GM12878 (cell line): ENCODE data around the gene ERC1. TPM values are rescaled to one million over a fixed set of nuclear protein-coding genes. Genes with fewer than 3 reads are reported as not detected.
A peak's percentile ranks its signal among the peaks of the same experiment; 100 is the strongest.

Experiments
- ATAC-seq: fragments of 200-7000 bp; cut with Tn5 transposase; 3 replicates; pipeline ENCODE4 v1.9.1; 2020; ENCODE audit warnings: mild to moderate bottlenecking, moderate library complexity
- BruUV-seq: library from RNA; stranded (reverse); fragments of 400-500 nt; replicated peaks from 2 replicates; lab custom pipeline; 2021; lab: Mats Ljungman, UMichigan
- CTCF ChIA-PET: fragments of 300-600 bp; sonication (Branson Sonifier 250); formaldehyde crosslinking; extraction: SDS; loops from one replicate; lab custom pipeline; 2021; ENCODE audit warnings: inconsistent platforms; lab: Yijun Ruan, JAX
- POLR2A ChIA-PET: fragments of 350-600 bp; formaldehyde crosslinking; extraction: SDS; loops from one replicate; lab custom pipeline; 2021; ENCODE audit warnings: inconsistent platforms; lab: Charles Lee
- RAD21 ChIA-PET: fragments of 300-600 bp; sonication (Branson Sonifier 250); formaldehyde crosslinking; loops from one replicate; lab custom pipeline; 2023; ENCODE audit warnings: antibody characterized with exemption; ENCODE audit not compliant: unreplicated experiment; lab: Charles Lee
- SMC1A ChIA-PET: fragments of 300-600 bp; sonication (Branson Sonifier 250); formaldehyde crosslinking; loops from one replicate; lab custom pipeline; 2023; ENCODE audit not compliant: unreplicated experiment, uncharacterized antibody; lab: Charles Lee
- DNase-seq: peaks from one replicate; pipeline ENCODE4 v3.0.0-alpha.2; 2011; ENCODE audit warnings: low read depth, low spot score
- FAIRE-seq: peaks from 3 replicates; lab custom pipeline; 2011; peaks lifted over from hg19 to GRCh38; lab: Jason Lieb, UNC
- H2AFZ ChIP-seq: 2 replicates; pipeline ENCODE4 v1.6.0; 2011; ENCODE audit warnings: low read depth, low read length, control low read depth; ENCODE audit not compliant: control insufficient read depth
- H3K27ac ChIP-seq: 2 replicates; pipeline ENCODE4 v1.5.1; 2011; ENCODE audit warnings: control low read depth; ENCODE audit not compliant: control insufficient read depth, insufficient read depth
- H3K27me3 ChIP-seq, 2 experiments: replicated peaks in 1 of 2; 2 replicates each; pipeline versions ENCODE4 v1.6.0 to v1.6.1; 2011; ENCODE audit warnings: low read length in 1 of 2; ENCODE audit not compliant: control insufficient read depth in 2 of 2, insufficient read depth in 2 of 2
- H3K36me3 ChIP-seq, 2 experiments: 2 replicates each; pipeline ENCODE4 v1.5.1; 2011; ENCODE audit warnings: low read length in 1 of 2; ENCODE audit not compliant: control insufficient read depth in 2 of 2, insufficient read depth in 2 of 2
- H3K4me1 ChIP-seq: 2 replicates; pipeline ENCODE4 v1.6.1; 2011; ENCODE audit warnings: mild to moderate bottlenecking, low read length, moderate library complexity, mixed read lengths; ENCODE audit not compliant: control insufficient read depth, insufficient read depth
- H3K4me2 ChIP-seq: 2 replicates; pipeline ENCODE4 v1.6.0; 2011; ENCODE audit warnings: control low read depth; ENCODE audit not compliant: control insufficient read depth, insufficient read depth
- H3K4me3 ChIP-seq: fragments of 200-600 bp; sonication (generic); 2 replicates; pipeline ENCODE4 v1.5.1; 2016
- H3K79me2 ChIP-seq: 2 replicates; pipeline ENCODE4 v1.6.0; 2011; ENCODE audit warnings: low read length; ENCODE audit not compliant: control insufficient read depth, insufficient read depth
- H3K9ac ChIP-seq: 2 replicates; pipeline ENCODE4 v1.8.0; 2011; ENCODE audit warnings: low read length, control low read depth, mixed read lengths; ENCODE audit not compliant: control insufficient read depth, insufficient read depth
- H3K9me3 ChIP-seq: replicated peaks from 3 replicates; pipeline ENCODE4 v1.5.1; 2011; ENCODE audit warnings: mild to moderate bottlenecking, low read length; ENCODE audit not compliant: control insufficient read depth, insufficient read depth
- H4K20me1 ChIP-seq: 2 replicates; pipeline ENCODE4 v1.6.0; 2011; ENCODE audit not compliant: control insufficient read depth, insufficient read depth
- BACH1 ChIP-seq: fragments of 450-650 bp; IDR thresholded peaks from 2 replicates; pipeline ENCODE4 v1.6.1; 2017; ENCODE audit warnings: mild to moderate bottlenecking, borderline replicate concordance
- BCL11A ChIP-seq: IDR thresholded peaks from 2 replicates; pipeline ENCODE4 v1.6.1; 2011; ENCODE audit warnings: low read depth, low read length
- CHD1 ChIP-seq: IDR thresholded peaks from 2 replicates; pipeline ENCODE4 v1.6.1; 2012; ENCODE audit warnings: low read depth, low read length, improper control_type of control experiment
- CHD2 ChIP-seq: IDR thresholded peaks from 2 replicates; pipeline ENCODE4 v1.6.1; 2011; ENCODE audit warnings: low read depth, low read length, improper control_type of control experiment, borderline replicate concordance
- CTCF ChIP-seq, 3 experiments: IDR thresholded peaks in 2 of 3; conservative IDR thresholded peaks in 1 of 3; 2 replicates each; pipeline ENCODE4 v1.5.1; 2011; ENCODE audit warnings: low read depth in 3 of 3, low read length in 3 of 3, mild to moderate bottlenecking in 3 of 3, control low read depth in 2 of 3, moderate library complexity in 2 of 3, inconsistent platforms in 1 of 3, mixed read lengths in 1 of 3; ENCODE audit not compliant: control insufficient read depth in 2 of 3, insufficient read depth in 1 of 3; ENCODE audit errors: extremely low read depth in 1 of 3
- ETV6 ChIP-seq, 2 experiments: fragments of 450-650 bp in 1 of 2; IDR thresholded peaks in 1 of 2; conservative IDR thresholded peaks in 1 of 2; 2 replicates each; pipeline ENCODE4 v1.6.1; 2014; ENCODE audit warnings: antibody characterized with exemption in 1 of 2, borderline replicate concordance in 1 of 2, low read depth in 1 of 2, mild to moderate bottlenecking in 1 of 2, moderate library complexity in 1 of 2
- EZH2 ChIP-seq: IDR thresholded peaks from 2 replicates; pipeline ENCODE4 v1.6.1; 2012; ENCODE audit warnings: low read depth, mild to moderate bottlenecking, control low read depth, inconsistent platforms, low read length, borderline replicate concordance; ENCODE audit not compliant: control insufficient read depth
- FOS ChIP-seq: IDR thresholded peaks from 3 replicates; pipeline ENCODE4 v1.6.1; 2011; ENCODE audit warnings: borderline replicate concordance; ENCODE audit not compliant: insufficient read length; ENCODE audit errors: extremely low read depth
- HCFC1 ChIP-seq: fragments of 150-350 bp; IDR thresholded peaks from 2 replicates; pipeline ENCODE4 v1.6.1; 2014; ENCODE audit warnings: low read length
- KLF5 ChIP-seq: fragments of 450-650 bp; IDR thresholded peaks from 2 replicates; pipeline ENCODE4 v1.6.1; 2014; ENCODE audit warnings: mild to moderate bottlenecking; ENCODE audit not compliant: partially characterized antibody
- MEF2A ChIP-seq: IDR thresholded peaks from 2 replicates; pipeline ENCODE4 v1.6.1; 2011; ENCODE audit warnings: low read depth, mild to moderate bottlenecking, low read length, moderate library complexity; ENCODE audit not compliant: insufficient read depth
- MTA3 ChIP-seq: IDR thresholded peaks from 2 replicates; pipeline ENCODE4 v1.6.1; 2012; ENCODE audit warnings: low read length, inconsistent platforms, borderline replicate concordance
- NFYB ChIP-seq: IDR thresholded peaks from 2 replicates; pipeline ENCODE4 v1.6.1; 2011; ENCODE audit warnings: low read depth, mild to moderate bottlenecking, low read length, improper control_type of control experiment, moderate library complexity; ENCODE audit not compliant: insufficient read depth
- NR2F1 ChIP-seq: fragments of 450-650 bp; conservative IDR thresholded peaks from 2 replicates; pipeline ENCODE4 v1.6.1; 2017; ENCODE audit warnings: mild to moderate bottlenecking
- NRF1 ChIP-seq: conservative IDR thresholded peaks from 2 replicates; pipeline ENCODE4 v1.6.1; 2011; ENCODE audit warnings: mild to moderate bottlenecking, low read depth, low read length, improper control_type of control experiment
- PAX5 ChIP-seq: IDR thresholded peaks from 2 replicates; pipeline ENCODE4 v1.6.1; 2011; ENCODE audit warnings: low read depth, low read length, borderline replicate concordance
- PAX8 ChIP-seq: fragments of 450-650 bp; IDR thresholded peaks from 2 replicates; pipeline ENCODE4 v1.6.1; 2017; ENCODE audit warnings: mild to moderate bottlenecking, moderate library complexity
- RAD21 ChIP-seq: IDR thresholded peaks from 2 replicates; pipeline ENCODE4 v1.6.1; 2011; ENCODE audit warnings: mild to moderate bottlenecking, low read depth, low read length, moderate library complexity; ENCODE audit not compliant: insufficient read depth
- SMC3 ChIP-seq: IDR thresholded peaks from 2 replicates; pipeline ENCODE4 v1.6.1; 2011; ENCODE audit warnings: low read length, improper control_type of control experiment, borderline replicate concordance
- ZBED1 ChIP-seq: IDR thresholded peaks from 2 replicates; pipeline ENCODE4 v1.6.1; 2016; ENCODE audit warnings: borderline replicate concordance
- ZNF24 ChIP-seq: fragments of 450-650 bp; IDR thresholded peaks from 2 replicates; pipeline ENCODE4 v1.6.1; 2017; ENCODE audit warnings: antibody characterized with exemption, mild to moderate bottlenecking
- ZNF384 ChIP-seq: IDR thresholded peaks from 2 replicates; pipeline ENCODE4 v1.6.1; 2012; ENCODE audit warnings: low read depth, mild to moderate bottlenecking, low read length, improper control_type of control experiment, borderline replicate concordance
- WGBS: methylation state at CpG from one replicate; pipeline ENCODE4 v1.1.6; 2016; ENCODE audit warnings: low lambda C conversion rate; ENCODE audit not compliant: insufficient replicate concordance, insufficient coverage; ENCODE audit errors: missing lambda C conversion rate; 5-methylcytosine and 5-hydroxymethylcytosine counted together
- in situ Hi-C: fragments of 300-500 bp; cut with MboI; formaldehyde crosslinking; loops from 9 replicates; pipeline ENCODE4 v1.14.3; 2018; ENCODE audit warnings: mixed read lengths
- intact Hi-C: fragments of 100-400 bp; cut with micrococcal nuclease; formaldehyde crosslinking; loops from one replicate; pipeline ENCODE4 v1.14.2; 2022; ENCODE audit not compliant: unreplicated experiment
- polyA plus RNA-seq, 11 experiments: library from polyadenylated mRNA; depleted of rRNA in 4 of 11; unstranded in 6 of 11; stranded (reverse) in 5 of 11; fragments of >200 nt; fragmentation: Nextera tagmentation in 4 of 11; fragmentation: Illumina TruSeq in 1 of 11; extraction: Ambion mirVana in 4 of 11; extraction: Trizol in 1 of 11; gene quantifications; 1 replicate in 1 of 11; 2 replicates in 10 of 11; pipeline versions ENCODE4 v1.2.1 to v1.2.3, GENCODE V29; 2011 to 2016; ENCODE audit warnings: inconsistent platforms in 2 of 11, missing spikeins in 2 of 11, low read depth in 1 of 11
- total RNA-seq, 4 experiments: library from RNA; depleted of rRNA in 3 of 4; stranded (reverse); fragments of >200 nt in 3 of 4; fragmentation: Illumina TruSeq in 1 of 4; extraction: Trizol in 1 of 4; gene quantifications; 2 replicates each; pipeline versions ENCODE4 v1.2.1 to v1.2.3, GENCODE V29; 2013 to 2021

The ERC1 gene
- total and polyA plus RNA-seq, 10 of the 15 experiments (the other 5 are each of a cell fraction or from before 2014, with no cell fraction given), result 0.75 to 8.0 (median 5.0) TPM

- no peak overlapping the region for H3K9ac ChIP-seq
- ChIA-PET POLR2A (interaction anchor here (0.7 kb wide), 1 partner anchor 83 kb away, joined by 3 read pairs; no protein-coding TSS in a partner anchor), CTCF (interaction anchor here (0.6 to 8.1 kb wide), 33 partner anchors 10 to 403 kb away, joined by 3 to 193 read pairs (median 4); no protein-coding TSS in a partner anchor), SMC1A (interaction anchor here (0.7 to 4.4 kb wide), 24 partner anchors 14 to 399 kb away, joined by 3 to 88 read pairs (median 5); no protein-coding TSS in a partner anchor), RAD21 (interaction anchor here (0.7 to 3.6 kb wide), 17 partner anchors 9 to 400 kb away, joined by 3 to 61 read pairs (median 4); no protein-coding TSS in a partner anchor)
- FAIRE-seq (no peak), DNase-seq (no peak), ATAC-seq (peak; percentile 83)
- H3K4me3 ChIP-seq, result no peak overlapping the region
- no peaks in the 10 kb centered on the region for H3K9me3 ChIP-seq
- intact Hi-C loops (loop anchor here (1.0 to 5.0 kb wide), 2 partner anchors 66 to 400 kb away; no protein-coding TSS in a partner anchor), in situ Hi-C loops (no loop called here)
- no TSS peak for BruUV-seq
- no peaks in the 10 kb centered on the region for H3K4me1 ChIP-seq
- H2AFZ ChIP-seq, result no peak overlapping the region
- H3K27me3 ChIP-seq, result no peaks in the 10 kb centered on the region
- H3K36me3 ChIP-seq, result no peaks in the 10 kb centered on the region
- H3K27ac ChIP-seq, result no peak overlapping the region
- H3K79me2 ChIP-seq, result no peaks in the 10 kb centered on the region
- TF ChIP-seq FOS (no peak), EZH2 (no peak), CHD1 (no peak), ZBED1 (no peak), RAD21 (peak; percentile 69), BACH1 (no peak), CHD2 (no peak), PAX5 (no peak), MEF2A (no peak), HCFC1 (no peak), ETV6 (conservative IDR thresholded peaks at IDR 0.05 in 1 of 2, IDR thresholded peaks at IDR 0.05 in 1 of 2; ENCODE audit: borderline replicate concordance in 1 of 2, low read depth in 1 of 2) (no peak), NFYB (no peak), BCL11A (no peak), ZNF24 (no peak), KLF5 (no peak), NRF1 (no peak), MTA3 (no peak), CTCF (IDR thresholded peaks at IDR 0.05 in 2 of 3, conservative IDR thresholded peaks at IDR 0.05 in 1 of 3; ENCODE audit: control insufficient read depth in 2 of 3, extremely low read depth in 1 of 3, insufficient read depth in 1 of 3, low read depth in 3 of 3, low read length in 3 of 3) (peak; percentile 50 to 78 (median 71)), ZNF384 (no peak), SMC3 (peak; percentile 53; the same call in 1 of the 2 replicates), NR2F1 (no peak), PAX8 (no peak)
- H4K20me1 ChIP-seq, result no peaks in the 10 kb centered on the region
- H3K4me2 ChIP-seq, result no peak overlapping the region
- WGBS, result 0% methylated on average over 2 of the region's 2 CpGs
Measured at GRCh38 chr12:1517007-1517406, 526.0 kb downstream of the ERC1 start.
